Measurements from ENCODE around the gene FNIP2. TPM values are rescaled to one million over a fixed set of nuclear protein-coding genes. Genes with fewer than 3 reads are reported as not detected.

Gene FNIP2
- total RNA-seq, 1 donor from 2014 or later: 25.3 TPM

DNA sequence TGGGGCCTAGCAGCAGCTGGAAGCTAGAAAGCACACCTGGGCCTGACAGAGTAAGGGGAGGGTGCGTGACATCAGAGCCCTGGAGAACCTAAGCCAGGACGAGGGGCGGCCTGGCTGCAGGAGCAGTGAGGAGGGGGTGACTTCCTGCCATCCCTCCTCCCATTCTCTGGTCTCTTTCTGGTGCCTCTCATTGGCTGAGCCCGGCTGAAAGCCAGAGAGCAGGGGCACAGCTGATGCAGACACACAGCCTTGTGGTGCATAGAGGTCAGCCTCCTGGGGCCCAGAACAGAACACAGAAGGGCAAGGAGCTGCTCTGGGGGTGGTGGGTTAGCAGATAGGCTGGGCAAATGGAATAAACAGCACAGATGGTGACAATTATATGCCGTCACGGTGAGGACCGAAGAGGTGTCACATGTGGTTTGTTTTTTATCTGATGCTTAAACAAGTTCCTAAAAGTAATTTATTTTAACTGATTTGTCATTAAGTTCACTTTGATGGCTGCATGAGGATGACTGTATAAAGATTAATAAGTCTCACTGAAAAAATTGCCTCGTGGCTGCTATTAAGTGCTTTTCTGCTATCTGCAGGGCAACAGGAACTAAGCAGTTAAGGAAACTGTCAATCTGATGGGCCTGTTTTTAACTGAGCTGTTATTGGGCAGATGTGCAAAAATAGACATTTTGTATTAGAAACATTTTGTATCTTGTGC lies 102.0 kb downstream of the FNIP2 start:
- no peak overlapping the region for H3K27ac ChIP-seq
- DNase-seq (ENCODE audit: extremely low spot score in 2 of 2): no peak
- peaks cover 9% of the 10 kb centered on the region for H3K4me1 ChIP-seq
- H3K27me3 ChIP-seq: no peaks in the 10 kb centered on the region
- peaks cover 0 to 6% of the 10 kb centered on the region in 2 donors for H3K36me3 ChIP-seq
- intact Hi-C loops (cut with DNase I): no loop called here
- TF ChIP-seq POLR2A (IDR thresholded peaks at IDR 0.05): no peak
- no peak for TF ChIP-seq POLR2AphosphoS5 (IDR thresholded peaks at IDR 0.05; ENCODE audit: insufficient read depth in 1 of 2, low read depth in 1 of 2)
- TF ChIP-seq, protein P1, sequence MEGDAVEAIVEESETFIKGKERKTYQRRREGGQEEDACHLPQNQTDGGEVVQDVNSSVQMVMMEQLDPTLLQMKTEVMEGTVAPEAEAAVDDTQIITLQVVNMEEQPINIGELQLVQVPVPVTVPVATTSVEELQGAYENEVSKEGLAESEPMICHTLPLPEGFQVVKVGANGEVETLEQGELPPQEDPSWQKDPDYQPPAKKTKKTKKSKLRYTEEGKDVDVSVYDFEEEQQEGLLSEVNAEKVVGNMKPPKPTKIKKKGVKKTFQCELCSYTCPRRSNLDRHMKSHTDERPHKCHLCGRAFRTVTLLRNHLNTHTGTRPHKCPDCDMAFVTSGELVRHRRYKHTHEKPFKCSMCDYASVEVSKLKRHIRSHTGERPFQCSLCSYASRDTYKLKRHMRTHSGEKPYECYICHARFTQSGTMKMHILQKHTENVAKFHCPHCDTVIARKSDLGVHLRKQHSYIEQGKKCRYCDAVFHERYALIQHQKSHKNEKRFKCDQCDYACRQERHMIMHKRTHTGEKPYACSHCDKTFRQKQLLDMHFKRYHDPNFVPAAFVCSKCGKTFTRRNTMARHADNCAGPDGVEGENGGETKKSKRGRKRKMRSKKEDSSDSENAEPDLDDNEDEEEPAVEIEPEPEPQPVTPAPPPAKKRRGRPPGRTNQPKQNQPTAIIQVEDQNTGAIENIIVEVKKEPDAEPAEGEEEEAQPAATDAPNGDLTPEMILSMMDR (IDR thresholded peaks at IDR 0.05): no peak
- H3K4me3 ChIP-seq: no peak overlapping the region
- no peaks in the 10 kb centered on the region for H3K9me3 ChIP-seq

DNA sequence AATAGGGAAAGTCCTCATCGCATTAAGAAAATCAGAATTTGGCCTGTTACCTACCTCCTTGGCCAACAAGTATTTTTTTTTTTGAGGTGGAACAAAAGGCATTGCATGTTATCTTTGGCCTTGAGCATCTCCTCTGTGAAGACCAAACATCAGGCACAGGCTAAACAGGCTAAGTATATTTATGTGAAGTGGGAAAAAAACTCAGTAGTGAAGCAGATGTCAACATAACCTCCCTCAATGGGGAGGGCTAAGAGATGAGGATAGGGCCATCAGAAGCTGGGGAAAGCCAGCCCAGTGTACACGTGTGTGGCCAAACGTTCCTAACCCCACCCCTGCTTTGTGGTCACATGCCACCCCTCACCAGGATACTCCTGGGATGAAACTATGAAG lies 102.5 kb downstream of the FNIP2 start:
- TF ChIP-seq POLR2A (IDR thresholded peaks at IDR 0.05): no peak
- TF ChIP-seq, protein P1 (IDR thresholded peaks at IDR 0.05): no peak
- no peak for TF ChIP-seq POLR2AphosphoS5 (IDR thresholded peaks at IDR 0.05; ENCODE audit: insufficient read depth in 1 of 2, low read depth in 1 of 2)
- DNase-seq (ENCODE audit: extremely low spot score in 2 of 2): no peak
- Histone ChIP-seq H3K4me3 (no peak overlapping the region), H3K4me1 (peaks cover 9% of the 10 kb centered on the region), H3K9me3 (no peaks in the 10 kb centered on the region), H3K27ac (no peak overlapping the region), H3K27me3 (no peaks in the 10 kb centered on the region), H3K36me3 (peaks cover 0 to 6% of the 10 kb centered on the region in 2 donors)
- intact Hi-C loops (cut with DNase I): no loop called here

GRCh38 chr4:158873795-158874401 lies 105.1 kb downstream of the FNIP2 start:
- Histone ChIP-seq H3K27ac (no peak overlapping the region), H3K4me3 (no peak overlapping the region), H3K9me3 (no peaks in the 10 kb centered on the region), H3K4me1 (peaks cover 9% of the 10 kb centered on the region), H3K27me3 (no peaks in the 10 kb centered on the region), H3K36me3 (peaks cover 0 to 7% of the 10 kb centered on the region in 2 donors)
- intact Hi-C loops (cut with DNase I): no loop called here
- TF ChIP-seq POLR2A (IDR thresholded peaks at IDR 0.05) (no peak), POLR2AphosphoS5 (IDR thresholded peaks at IDR 0.05; ENCODE audit: insufficient read depth in 1 of 2, low read depth in 1 of 2) (no peak)
- TF ChIP-seq, protein P1 (IDR thresholded peaks at IDR 0.05): no peak
- no peak for DNase-seq (ENCODE audit: extremely low spot score in 2 of 2)

DNA sequence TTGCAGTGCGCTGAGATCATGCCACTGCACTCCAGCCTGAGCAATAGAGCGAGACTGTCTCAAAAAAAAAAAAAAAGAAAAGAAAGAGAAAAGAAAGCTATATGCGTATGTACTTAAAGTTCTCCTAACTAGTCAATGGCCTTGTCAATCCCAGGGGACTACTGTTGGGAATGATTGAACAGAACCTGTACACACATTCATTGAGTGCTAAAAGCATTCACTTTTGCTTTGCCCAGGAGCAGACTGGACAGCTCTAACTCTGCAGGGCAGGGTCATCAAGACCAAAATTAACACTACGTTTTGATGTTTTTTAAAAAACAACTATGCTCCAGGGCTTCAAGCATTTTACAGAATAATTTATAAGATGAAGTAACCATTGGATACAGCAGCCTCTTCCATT lies 106.2 kb downstream of the FNIP2 start:
- H3K27me3 ChIP-seq: no peaks in the 10 kb centered on the region
- H3K4me3 ChIP-seq: no peak overlapping the region
- H3K27ac ChIP-seq: no peak overlapping the region
- no peak for DNase-seq (ENCODE audit: extremely low spot score in 2 of 2)
- H3K4me1 ChIP-seq: peaks cover 9% of the 10 kb centered on the region
- intact Hi-C loops (cut with DNase I): no loop called here
- H3K36me3 ChIP-seq: peaks cover 0 to 3% of the 10 kb centered on the region in 2 donors
- TF ChIP-seq POLR2A (IDR thresholded peaks at IDR 0.05) (no peak), POLR2AphosphoS5 (IDR thresholded peaks at IDR 0.05; ENCODE audit: insufficient read depth in 1 of 2, low read depth in 1 of 2) (no peak)
- TF ChIP-seq, protein P1 (IDR thresholded peaks at IDR 0.05): no peak
- H3K9me3 ChIP-seq: no peaks in the 10 kb centered on the region

DNA sequence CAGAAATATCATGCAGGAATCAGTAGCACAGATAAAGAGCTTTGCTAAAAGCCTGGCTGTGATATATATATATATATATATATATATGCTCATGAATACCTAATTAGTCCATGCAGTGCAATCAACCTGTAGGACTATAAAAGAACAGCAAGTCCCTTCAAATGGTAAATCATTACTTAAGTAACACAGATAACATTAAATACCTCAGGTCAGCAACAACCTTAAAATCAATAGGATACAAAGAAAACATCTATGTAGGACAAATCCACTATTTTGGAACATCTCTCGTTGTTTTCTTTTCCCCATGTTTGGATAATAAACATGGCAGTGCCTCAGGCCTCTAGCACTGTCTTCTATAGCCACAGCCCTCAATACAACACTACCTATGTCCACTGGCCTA lies 106.6 kb downstream of the FNIP2 start:
- Histone ChIP-seq H3K27ac (no peak overlapping the region), H3K4me3 (no peak overlapping the region), H3K27me3 (no peaks in the 10 kb centered on the region), H3K36me3 (peaks cover 0 to 3% of the 10 kb centered on the region in 2 donors), H3K4me1 (peaks cover 9% of the 10 kb centered on the region), H3K9me3 (no peaks in the 10 kb centered on the region)
- intact Hi-C loops (cut with DNase I): no loop called here
- DNase-seq (ENCODE audit: extremely low spot score in 2 of 2): no peak
- no peak for TF ChIP-seq POLR2AphosphoS5 (IDR thresholded peaks at IDR 0.05; ENCODE audit: insufficient read depth in 1 of 2, low read depth in 1 of 2)
- TF ChIP-seq POLR2A (IDR thresholded peaks at IDR 0.05): no peak
- TF ChIP-seq, protein P1 (IDR thresholded peaks at IDR 0.05): no peak

All from vagina (tissue), 2 donors.